ENCODE measurements around the gene SLC6A15. TPM values are rescaled to one million over a fixed set of nuclear protein-coding genes. Genes with fewer than 3 reads are reported as not detected.

SLC6A15 gene
- total and polyA plus RNA-seq, 2 donors (not counting 3 experiments of a cell fraction or from before 2014, with no cell fraction given) = 0.03 to 0.24 TPM

DNA sequence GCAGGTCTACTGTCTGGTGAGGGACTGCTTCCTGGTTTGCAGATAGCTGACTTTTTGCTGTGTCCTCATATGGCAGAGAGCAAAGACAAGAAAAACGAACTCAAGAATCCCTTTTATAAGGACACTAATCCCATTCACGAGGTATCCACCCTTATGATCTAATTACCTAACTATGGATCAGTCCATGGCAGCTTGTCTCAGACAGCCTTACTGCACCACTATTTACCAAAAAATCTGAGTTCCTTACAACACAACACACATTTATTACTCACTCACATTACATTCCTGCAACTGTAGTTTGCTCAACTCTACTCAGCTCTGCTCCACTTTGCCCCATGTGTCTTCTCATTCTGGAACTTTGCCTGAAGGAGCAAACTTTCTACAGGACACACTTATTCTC, 10.1 kb upstream of the SLC6A15 start:
- dilution Hi-C loops (cut with MboI; ENCODE audit: extremely low pct_ligation_motif_present, low sequenced_read_pairs) (no loop called here), intact Hi-C loops (cut with micrococcal nuclease) (no loop called here)
- DNase-seq (ENCODE audit: low read depth, low spot score) = no peak
- H3K9ac ChIP-seq (replicated peaks; ENCODE audit: extremely low read depth, insufficient read depth, low read length) = no peak overlapping the region
- BruUV-seq (replicated peaks) = no TSS peak
- no peak overlapping the region for H3K4me3 ChIP-seq (replicated peaks in 1 of 3; ENCODE audit: insufficient read depth in 1 of 3, low read depth in 1 of 3, low read length in 3 of 3)
- no peaks in the 10 kb centered on the region for H4K20me1 ChIP-seq (replicated peaks; ENCODE audit: control insufficient read depth, extremely low read depth, insufficient read depth, low read length)
- H3K79me2 ChIP-seq (ENCODE audit: control insufficient read depth, insufficient read depth, low read length) = no peaks in the 10 kb centered on the region
- H3K9me3 ChIP-seq (replicated peaks; ENCODE audit: control insufficient read depth, insufficient read depth, low read length) = no peaks in the 10 kb centered on the region
- POLR2A ChIA-PET = no interaction called here
- H3K27me3 ChIP-seq (ENCODE audit: control insufficient read depth in 2 of 2, insufficient read depth in 2 of 2, low read length in 2 of 2) = peaks cover 2 to 10% of the 10 kb centered on the region in 2 experiments
- H3K4me1 ChIP-seq (ENCODE audit: control insufficient read depth, extremely low read depth, insufficient read depth, low read length) = no peaks in the 10 kb centered on the region
- H3K27ac ChIP-seq (ENCODE audit: insufficient read depth, low read depth, low read length) = no peak overlapping the region
- TF ChIP-seq, protein P1, sequence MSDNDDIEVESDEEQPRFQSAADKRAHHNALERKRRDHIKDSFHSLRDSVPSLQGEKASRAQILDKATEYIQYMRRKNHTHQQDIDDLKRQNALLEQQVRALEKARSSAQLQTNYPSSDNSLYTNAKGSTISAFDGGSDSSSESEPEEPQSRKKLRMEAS (IDR thresholded peaks at IDR 0.05; ENCODE audit: insufficient read depth, insufficient read length) = no peak
- TF ChIP-seq, protein P2, sequence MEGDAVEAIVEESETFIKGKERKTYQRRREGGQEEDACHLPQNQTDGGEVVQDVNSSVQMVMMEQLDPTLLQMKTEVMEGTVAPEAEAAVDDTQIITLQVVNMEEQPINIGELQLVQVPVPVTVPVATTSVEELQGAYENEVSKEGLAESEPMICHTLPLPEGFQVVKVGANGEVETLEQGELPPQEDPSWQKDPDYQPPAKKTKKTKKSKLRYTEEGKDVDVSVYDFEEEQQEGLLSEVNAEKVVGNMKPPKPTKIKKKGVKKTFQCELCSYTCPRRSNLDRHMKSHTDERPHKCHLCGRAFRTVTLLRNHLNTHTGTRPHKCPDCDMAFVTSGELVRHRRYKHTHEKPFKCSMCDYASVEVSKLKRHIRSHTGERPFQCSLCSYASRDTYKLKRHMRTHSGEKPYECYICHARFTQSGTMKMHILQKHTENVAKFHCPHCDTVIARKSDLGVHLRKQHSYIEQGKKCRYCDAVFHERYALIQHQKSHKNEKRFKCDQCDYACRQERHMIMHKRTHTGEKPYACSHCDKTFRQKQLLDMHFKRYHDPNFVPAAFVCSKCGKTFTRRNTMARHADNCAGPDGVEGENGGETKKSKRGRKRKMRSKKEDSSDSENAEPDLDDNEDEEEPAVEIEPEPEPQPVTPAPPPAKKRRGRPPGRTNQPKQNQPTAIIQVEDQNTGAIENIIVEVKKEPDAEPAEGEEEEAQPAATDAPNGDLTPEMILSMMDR (IDR thresholded peaks at IDR 0.05; ENCODE audit: extremely low read depth in 1 of 2, insufficient read depth in 1 of 2, low read depth in 1 of 2, low read length in 2 of 2) = no peak
- TF ChIP-seq EZH2 (IDR thresholded peaks at IDR 0.05; ENCODE audit: borderline replicate concordance, low read depth, low read length, severe bottlenecking) = no peak
- no peak for TF ChIP-seq POLR2AphosphoS5 (IDR thresholded peaks at IDR 0.05; ENCODE audit: insufficient read depth, low read depth, low read length)
- H3K4me2 ChIP-seq (ENCODE audit: insufficient read depth, low read length) = no peak overlapping the region
- no peaks in the 10 kb centered on the region for H3K9me1 ChIP-seq (replicated peaks; ENCODE audit: control insufficient read depth, extremely low read depth, insufficient read depth, low read length)
- CTCF ChIA-PET = no interaction called here
- FAIRE-seq = no peak
- no peaks in the 10 kb centered on the region for H3K36me3 ChIP-seq (ENCODE audit: control insufficient read depth in 2 of 2, extremely low read depth in 1 of 2, insufficient read depth in 2 of 2, low read length in 2 of 2)
- H2AFZ ChIP-seq (ENCODE audit: low read depth, low read length) = no peak overlapping the region

DNA sequence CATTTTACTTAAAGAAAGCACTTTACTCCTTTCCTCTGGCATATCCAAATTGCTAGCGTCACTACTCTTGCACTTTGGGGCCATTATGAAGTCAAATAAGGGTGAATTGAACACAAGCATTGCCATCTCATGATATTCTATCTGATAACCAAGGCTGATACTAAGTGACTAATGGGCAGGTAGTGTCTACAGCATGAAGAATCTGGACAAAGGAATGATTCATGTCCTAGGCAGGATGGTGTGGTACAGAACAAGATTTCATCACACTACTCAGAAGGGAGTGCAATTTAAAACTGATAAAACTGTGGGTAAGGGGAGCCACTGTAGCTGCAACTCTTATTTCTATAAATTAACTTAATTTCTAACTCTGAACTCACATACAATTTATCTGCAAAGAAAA, 7.7 kb upstream of the SLC6A15 start:
- intact Hi-C loops (cut with micrococcal nuclease) = no loop called here
- TF ChIP-seq MYC (IDR thresholded peaks at IDR 0.05; ENCODE audit: low read depth, low read length) = no peak
- TF ChIP-seq, protein P2 (IDR thresholded peaks at IDR 0.05; ENCODE audit: extremely low read depth in 1 of 2, insufficient read depth in 1 of 2, low read depth in 1 of 2, low read length in 2 of 2) = no peak
- H3K27ac ChIP-seq (ENCODE audit: insufficient read depth, low read depth, low read length) = no peak overlapping the region
- H3K4me2 ChIP-seq (ENCODE audit: insufficient read depth, low read length) = no peak overlapping the region
- FAIRE-seq (no peak), DNase-seq (ENCODE audit: low read depth, low spot score) (no peak)
- H3K36me3 ChIP-seq (ENCODE audit: control insufficient read depth in 2 of 2, extremely low read depth in 1 of 2, insufficient read depth in 2 of 2, low read length in 2 of 2) = no peaks in the 10 kb centered on the region
- dilution Hi-C loops (cut with MboI; ENCODE audit: extremely low pct_ligation_motif_present, low sequenced_read_pairs) = no loop called here
- H3K9ac ChIP-seq (replicated peaks; ENCODE audit: extremely low read depth, insufficient read depth, low read length) = no peak overlapping the region
- H3K4me3 ChIP-seq (replicated peaks in 1 of 3; ENCODE audit: insufficient read depth in 1 of 3, low read depth in 1 of 3, low read length in 3 of 3) = no peak overlapping the region
- no peak overlapping the region for H2AFZ ChIP-seq (ENCODE audit: low read depth, low read length)
- ChIA-PET POLR2A (no interaction called here), CTCF (interaction anchor here (1.1 kb wide), 1 partner anchor 78 kb away, joined by 3 read pairs; no protein-coding TSS in a partner anchor)
- H3K27me3 ChIP-seq (ENCODE audit: control insufficient read depth in 2 of 2, insufficient read depth in 2 of 2, low read length in 2 of 2) = peaks cover 2 to 12% of the 10 kb centered on the region in 2 experiments
- BruUV-seq (replicated peaks) = no TSS peak
- no peaks in the 10 kb centered on the region for H3K9me1 ChIP-seq (replicated peaks; ENCODE audit: control insufficient read depth, extremely low read depth, insufficient read depth, low read length)
- H4K20me1 ChIP-seq (replicated peaks; ENCODE audit: control insufficient read depth, extremely low read depth, insufficient read depth, low read length) = no peaks in the 10 kb centered on the region
- H3K9me3 ChIP-seq (replicated peaks; ENCODE audit: control insufficient read depth, insufficient read depth, low read length) = no peaks in the 10 kb centered on the region
- H3K4me1 ChIP-seq (ENCODE audit: control insufficient read depth, extremely low read depth, insufficient read depth, low read length) = no peaks in the 10 kb centered on the region
- H3K79me2 ChIP-seq (ENCODE audit: control insufficient read depth, insufficient read depth, low read length) = no peaks in the 10 kb centered on the region

Data from endothelial cell of umbilical vein (primary cell).